H1 (cell line): ENCODE results near the gene KCNQ1OT1. TPM values are rescaled to one million over a fixed set of nuclear protein-coding genes. Genes with fewer than 3 reads are reported as not detected.

Source experiments
- CTCF ChIA-PET: fragments of 300-600 bp; sonication (Branson Sonifier 250); formaldehyde crosslinking; loops from one replicate; lab custom pipeline; 2021; ENCODE audit not compliant: partially characterized antibody; lab: Charles Lee
- POLR2A ChIA-PET: fragments of 300-600 bp; sonication (Branson Sonifier 250); formaldehyde crosslinking; loops from one replicate; lab custom pipeline; 2021; ENCODE audit warnings: inconsistent platforms; ENCODE audit not compliant: partially characterized antibody; lab: Charles Lee
- DNase-seq, 2 experiments: peaks; one replicate each; pipeline versions ENCODE4 v3.0.0 to v3.0.0-alpha.2; 2010 to 2022; ENCODE audit warnings: low spot score in 2 of 2, low read depth in 1 of 2, mixed read lengths in 1 of 2
- FAIRE-seq: peaks from 2 replicates; lab custom pipeline; 2011; peaks lifted over from hg19 to GRCh38; lab: Jason Lieb, UNC
- H2AFZ ChIP-seq: 2 replicates; pipeline ENCODE4 v1.8.1; 2012; ENCODE audit warnings: low read length, inconsistent platforms
- H2AK5ac ChIP-seq: 2 replicates; pipeline ENCODE4 v1.6.1; 2013; ENCODE audit warnings: low read depth, low read length
- H2BK120ac ChIP-seq: replicated peaks from 2 replicates; pipeline ENCODE3; 2013; ENCODE audit warnings: low read depth, low read length, inconsistent platforms
- H2BK12ac ChIP-seq: 2 replicates; pipeline ENCODE4 v1.6.1; 2013; ENCODE audit warnings: low read depth, low read length
- H2BK15ac ChIP-seq: 2 replicates; pipeline ENCODE4 v1.6.1; 2013; ENCODE audit warnings: low read length
- H2BK20ac ChIP-seq: 2 replicates; pipeline ENCODE4 v1.6.1; 2013; ENCODE audit warnings: low read length
- H2BK5ac ChIP-seq: 2 replicates; pipeline ENCODE4 v1.6.1; 2013; ENCODE audit warnings: low read depth, low read length
- H3K14ac ChIP-seq: 2 replicates; pipeline ENCODE4 v1.6.1; 2013; ENCODE audit warnings: inconsistent platforms; ENCODE audit not compliant: insufficient read length
- H3K18ac ChIP-seq: 2 replicates; pipeline ENCODE4 v1.6.1; 2013; ENCODE audit warnings: low read length; ENCODE audit errors: extremely low read depth
- H3K23ac ChIP-seq: 2 replicates; pipeline ENCODE4 v1.6.1; 2013; ENCODE audit warnings: inconsistent platforms; ENCODE audit not compliant: insufficient read length
- H3K23me2 ChIP-seq: 2 replicates; pipeline ENCODE4 v1.6.1; 2013; ENCODE audit warnings: low read depth, low read length
- H3K27ac ChIP-seq: 2 replicates; pipeline ENCODE4 v1.6.1; 2011; ENCODE audit warnings: low read depth, low read length, inconsistent platforms
- H3K27me3 ChIP-seq, 4 experiments: replicated peaks in 1 of 4; 1 replicate in 1 of 4; 2 replicates in 3 of 4; pipeline versions ENCODE4 v1.6.1 to v1.8.1; 2011 to 2013; ENCODE audit warnings: low read length in 3 of 4, mild to moderate bottlenecking in 3 of 4, inconsistent platforms in 2 of 4, mixed read lengths in 2 of 4, moderate library complexity in 1 of 4; ENCODE audit not compliant: control insufficient read depth in 3 of 4, insufficient read depth in 3 of 4; ENCODE audit errors: extremely low read depth in 1 of 4
- H3K36me3 ChIP-seq, 4 experiments: 2 replicates each; pipeline versions ENCODE4 v1.6.1 to v1.8.1; 2011 to 2013; ENCODE audit warnings: mild to moderate bottlenecking in 4 of 4, low read length in 3 of 4, moderate library complexity in 2 of 4, control low read depth in 1 of 4, inconsistent platforms in 1 of 4; ENCODE audit not compliant: insufficient read depth in 4 of 4, control insufficient read depth in 2 of 4
- H3K4ac ChIP-seq: replicated peaks from 2 replicates; pipeline ENCODE3; 2013; ENCODE audit warnings: low read length, low read depth, mixed read lengths, inconsistent platforms; ENCODE audit not compliant: insufficient read length
- H3K4me1 ChIP-seq, 4 experiments: replicated peaks in 1 of 4; 1 replicate in 1 of 4; 2 replicates in 3 of 4; pipeline versions ENCODE4 v1.6.1 to v1.8.1; 2011 to 2013; ENCODE audit warnings: low read length in 3 of 4, inconsistent platforms in 2 of 4, mixed read lengths in 1 of 4; ENCODE audit not compliant: insufficient read depth in 4 of 4, control insufficient read depth in 3 of 4
- H3K4me2 ChIP-seq, 2 experiments: 2 replicates each; pipeline versions ENCODE4 v1.6.1 to v1.8.1; 2011 to 2013; ENCODE audit warnings: low read depth in 2 of 2, low read length in 2 of 2, control low read depth in 1 of 2, inconsistent platforms in 1 of 2, mild to moderate bottlenecking in 1 of 2; ENCODE audit not compliant: insufficient read depth in 1 of 2
- H3K4me3 ChIP-seq, 4 experiments: fragments of 200-600, 300-600 bp in 1 of 4; sonication (generic), shearing (Covaris generic), sonication (Bioruptor Twin) in 1 of 4; 2 replicates each; pipeline versions ENCODE4 v1.5.1 to v1.8.1; 2011 to 2016; ENCODE audit warnings: low read length in 4 of 4, low read depth in 3 of 4, control low read depth in 2 of 4, inconsistent platforms in 2 of 4, mild to moderate bottlenecking in 2 of 4, mixed read lengths in 1 of 4, moderate library complexity in 1 of 4; ENCODE audit not compliant: insufficient read depth in 2 of 4; ENCODE audit errors: extremely low read depth in 1 of 4
- H3K56ac ChIP-seq: replicated peaks from 2 replicates; pipeline ENCODE3; 2013; ENCODE audit warnings: low read depth, mild to moderate bottlenecking, mixed read lengths, low read length, inconsistent platforms; ENCODE audit not compliant: insufficient read length
- H3K79me1 ChIP-seq: 2 replicates; pipeline ENCODE4 v1.6.1; 2013; ENCODE audit warnings: low read depth, low read length, control low read depth
- H3K79me2 ChIP-seq, 2 experiments: 2 replicates each; pipeline versions ENCODE4 v1.6.1 to v1.8.1; 2012 to 2013; ENCODE audit warnings: low read length in 2 of 2, mild to moderate bottlenecking in 2 of 2, inconsistent platforms in 1 of 2; ENCODE audit not compliant: insufficient read depth in 2 of 2, control insufficient read depth in 1 of 2
- H3K9ac ChIP-seq, 4 experiments: replicated peaks in 1 of 4; 1 replicate in 1 of 4; 2 replicates in 3 of 4; pipeline versions ENCODE4 v1.6.1 to v1.8.1; 2011 to 2013; ENCODE audit warnings: low read depth in 3 of 4, low read length in 3 of 4, control low read depth in 2 of 4, mild to moderate bottlenecking in 2 of 4, moderate library complexity in 2 of 4, inconsistent platforms in 1 of 4; ENCODE audit errors: extremely low read depth in 1 of 4
- H3K9me3 ChIP-seq, 2 experiments: 2 replicates each; pipeline versions ENCODE4 v1.6.1 to v1.8.1; 2012 to 2013; ENCODE audit warnings: mild to moderate bottlenecking in 2 of 2, moderate library complexity in 2 of 2, control low read depth in 1 of 2, inconsistent platforms in 1 of 2, low read depth in 1 of 2, low read length in 1 of 2, mixed read lengths in 1 of 2; ENCODE audit not compliant: insufficient read depth in 2 of 2
- H4K20me1 ChIP-seq, 2 experiments: replicated peaks in 1 of 2; 2 replicates each; pipeline versions ENCODE3 to v1.8.1; 2011 to 2013; ENCODE audit warnings: inconsistent platforms in 2 of 2, low read length in 2 of 2, mild to moderate bottlenecking in 1 of 2; ENCODE audit not compliant: insufficient read depth in 2 of 2, control insufficient read depth in 1 of 2
- H4K5ac ChIP-seq: 2 replicates; pipeline ENCODE4 v1.6.1; 2013; ENCODE audit warnings: low read length, low read depth, mixed read lengths, inconsistent platforms; ENCODE audit not compliant: insufficient read length
- H4K8ac ChIP-seq: 2 replicates; pipeline ENCODE4 v1.8.0; 2013; ENCODE audit warnings: mild to moderate bottlenecking, moderate library complexity, low read length, inconsistent platforms; ENCODE audit not compliant: insufficient read depth; ENCODE audit errors: extremely low read depth
- H4K91ac ChIP-seq: replicated peaks from 2 replicates; pipeline ENCODE3; 2013; ENCODE audit warnings: low read length, mixed read lengths, inconsistent platforms; ENCODE audit not compliant: insufficient read length
- CEBPB ChIP-seq: IDR thresholded peaks from 2 replicates; pipeline ENCODE4 v1.6.1; 2012; ENCODE audit warnings: low read depth, low read length
- CTBP2 ChIP-seq: IDR thresholded peaks from 2 replicates; pipeline ENCODE4 v1.7.0; 2011; ENCODE audit warnings: borderline replicate concordance, mild to moderate bottlenecking, moderate library complexity, mixed read lengths, low read length; ENCODE audit not compliant: insufficient read depth, insufficient read length
- EZH2 ChIP-seq: fragments of 200-600 bp; sonication (generic); IDR thresholded peaks from 2 replicates; pipeline ENCODE4 v1.7.1; 2012; ENCODE audit warnings: low read depth, mild to moderate bottlenecking, moderate library complexity, low read length, inconsistent platforms; ENCODE audit not compliant: severe bottlenecking
- GABPA ChIP-seq: IDR thresholded peaks from 2 replicates; pipeline ENCODE4 v1.6.1; 2011; ENCODE audit warnings: mild to moderate bottlenecking, low read length, moderate library complexity, borderline replicate concordance; ENCODE audit not compliant: insufficient read depth
- HDAC6 ChIP-seq: IDR thresholded peaks from one replicate; pipeline ENCODE4 v1.7.1; 2012; ENCODE audit warnings: low read depth, mild to moderate bottlenecking, inconsistent platforms, low read length, moderate library complexity
- TEAD4 ChIP-seq: IDR thresholded peaks from 2 replicates; pipeline ENCODE4 v1.6.1; 2012; ENCODE audit warnings: low read depth, low read length, inconsistent platforms, mixed read lengths
- WGBS, 2 experiments: shearing (Covaris generic) in 1 of 2; methylation state at CpG; one replicate each; pipeline versions ENCODE4 v1.1.6 to v1.1.7; 2013 to 2015; ENCODE audit warnings: low lambda C conversion rate in 2 of 2, mixed read lengths in 2 of 2, inconsistent platforms in 1 of 2, low coverage in 1 of 2, missing lambda C conversion rate in 1 of 2; ENCODE audit not compliant: insufficient replicate concordance in 2 of 2, insufficient coverage in 1 of 2, insufficient read length in 1 of 2; ENCODE audit errors: extremely low coverage in 1 of 2, missing lambda C conversion rate in 1 of 2; 5-methylcytosine and 5-hydroxymethylcytosine counted together
- polyA plus RNA-seq, 7 experiments: library from polyadenylated mRNA; depleted of rRNA in 3 of 7; stranded (reverse) in 5 of 7; unstranded in 2 of 7; fragments of >200 nt in 5 of 7; fragments of 200-250 nt in 2 of 7; gene quantifications; 1 replicate in 5 of 7; 2 replicates in 1 of 7; 4 replicates in 1 of 7; pipeline versions ENCODE4 v1.2.1 to v1.2.3, GENCODE V29; 2011 to 2013; ENCODE audit warnings: missing spikeins in 2 of 7, mixed read lengths in 2 of 7
- total RNA-seq: library from RNA; stranded (reverse); fragmentation: NEBNext Ultra II Directional; extraction: Animal tissue kit (Norgen Biotek cat#: 25700); gene quantifications from 2 replicates; pipeline ENCODE4 v1.2.1, GENCODE V29; 2021

KCNQ1OT1 gene
- total and polyA plus RNA-seq, 2 of the 8 experiments (the other 6 are each of a cell fraction or from before 2014, with no cell fraction given), result 0.21 to 1.2 TPM

DNA sequence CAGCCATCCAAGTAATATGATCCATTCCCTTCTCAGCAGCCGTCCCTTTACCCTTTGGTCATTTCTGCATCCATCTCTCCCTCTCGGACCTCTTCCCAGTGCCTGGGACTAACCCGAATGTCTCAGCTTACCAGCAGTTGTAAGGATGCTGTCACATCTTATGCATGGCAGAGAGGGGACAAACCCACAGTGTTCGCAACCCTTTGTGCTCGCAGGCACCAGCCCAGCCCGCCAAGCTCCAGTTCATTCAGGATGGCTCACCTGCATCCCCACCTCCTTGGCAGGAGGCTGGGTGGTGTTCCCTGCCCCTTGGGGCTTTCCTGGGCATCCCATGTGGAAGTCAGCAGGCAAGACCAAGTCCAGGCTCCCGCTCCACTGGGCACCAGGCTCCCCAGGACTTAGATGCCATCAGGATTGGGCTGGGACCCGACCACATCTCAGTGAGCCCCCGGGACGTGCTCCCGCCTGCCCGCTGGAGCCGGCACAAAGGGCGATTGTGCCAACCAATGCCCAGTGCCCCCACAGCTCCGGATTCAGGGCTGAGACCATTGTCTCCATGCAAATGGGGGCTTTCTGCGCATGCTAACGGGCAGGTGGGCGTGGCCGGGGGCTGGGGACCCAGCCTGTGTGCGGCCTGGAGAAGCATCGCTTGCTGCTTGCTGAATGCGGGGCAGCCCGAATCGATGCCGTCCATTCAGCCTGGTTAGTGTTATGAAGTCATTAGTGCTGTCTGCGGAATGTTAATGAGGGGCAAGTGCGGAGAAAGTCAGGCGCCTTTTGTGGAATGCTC is 108.6 kb downstream of the KCNQ1OT1 start:
- Histone ChIP-seq H2AK5ac (no peak overlapping the region), H2BK5ac (no peak overlapping the region)
- DNase-seq, result no peak
- TF ChIP-seq CTBP2, result no peak
- no peak for TF ChIP-seq TEAD4
- no peak for TF ChIP-seq CEBPB
- TF ChIP-seq EZH2, result no peak
- no peak for TF ChIP-seq HDAC6
- TF ChIP-seq GABPA, result no peak

More for the DNA sequence above, 108.6 kb downstream of the KCNQ1OT1 start:
- H3K23me2 ChIP-seq, result no peaks in the 10 kb centered on the region
- no peak overlapping the region for H2BK12ac ChIP-seq
- peaks cover 34 to 96% (median 85%) of the 10 kb centered on the region in 4 experiments for H3K27me3 ChIP-seq
- no peak overlapping the region for H4K8ac ChIP-seq
- H3K36me3 ChIP-seq, result no peaks in the 10 kb centered on the region
- no peak for FAIRE-seq
- no peak overlapping the region for H3K4ac ChIP-seq
- H3K23ac ChIP-seq, result no peak overlapping the region
- H2BK120ac ChIP-seq, result no peak overlapping the region
- WGBS, 2 experiments, result 84% methylated on average over 28 of the region's 28 CpGs; no CpG with 5 or more reads in 1 of the 2 experiments
- H3K14ac ChIP-seq, result no peak overlapping the region
- no peak overlapping the region for H3K9ac ChIP-seq
- H3K9me3 ChIP-seq, result peaks cover 6 to 12% of the 10 kb centered on the region in 2 experiments; a peak in 2 of 4 replicates
- no peak overlapping the region for H3K4me3 ChIP-seq
- no peak overlapping the region for H3K18ac ChIP-seq
- no peak overlapping the region for H4K5ac ChIP-seq
- H3K79me1 ChIP-seq, result no peaks in the 10 kb centered on the region
- H2BK15ac ChIP-seq, result no peak overlapping the region
- no peak overlapping the region for H3K27ac ChIP-seq
- no peak overlapping the region for H2AFZ ChIP-seq
- no peak overlapping the region for H2BK20ac ChIP-seq
- H3K56ac ChIP-seq, result no peak overlapping the region
- H3K4me1 ChIP-seq, result no peaks in the 10 kb centered on the region
- ChIA-PET CTCF (interaction anchor here (0.7 kb wide), 1 partner anchor 644 kb away, joined by 3 read pairs; no protein-coding TSS in a partner anchor), POLR2A (interaction anchor here (0.9 kb wide), 1 partner anchor 102 kb away, joined by 3 read pairs; no protein-coding TSS in a partner anchor)
- peaks cover 0 to 11% of the 10 kb centered on the region in 2 experiments for H4K20me1 ChIP-seq
- no peak overlapping the region for H4K91ac ChIP-seq
- no peak overlapping the region for H3K4me2 ChIP-seq
- no peaks in the 10 kb centered on the region for H3K79me2 ChIP-seq
